GM18498 (cell line): ENCODE data around the gene KLHL30.

Experiments
- ATAC-seq: cut with Tn5 transposase; IDR thresholded peaks from one replicate; pipeline ENCODE4 v1.9.1; 2021; ENCODE audit warnings: mild to moderate bottlenecking, moderate library complexity; ENCODE audit not compliant: unreplicated experiment

The KLHL30 gene

GRCh38 chr2:238172439-238172838 is 34.0 kb downstream of the KLHL30 start:
- no peak for ATAC-seq

- no peak for ATAC-seq
Observed at GRCh38 chr2:238173692-238174091, 35.2 kb downstream of the KLHL30 start.

- no peak for ATAC-seq
Observed at GRCh38 chr2:238174291-238174690, 35.8 kb downstream of the KLHL30 start.

GRCh38 chr2:238174701-238175100 is 36.2 kb downstream of the KLHL30 start:
- ATAC-seq: no peak

DNA sequence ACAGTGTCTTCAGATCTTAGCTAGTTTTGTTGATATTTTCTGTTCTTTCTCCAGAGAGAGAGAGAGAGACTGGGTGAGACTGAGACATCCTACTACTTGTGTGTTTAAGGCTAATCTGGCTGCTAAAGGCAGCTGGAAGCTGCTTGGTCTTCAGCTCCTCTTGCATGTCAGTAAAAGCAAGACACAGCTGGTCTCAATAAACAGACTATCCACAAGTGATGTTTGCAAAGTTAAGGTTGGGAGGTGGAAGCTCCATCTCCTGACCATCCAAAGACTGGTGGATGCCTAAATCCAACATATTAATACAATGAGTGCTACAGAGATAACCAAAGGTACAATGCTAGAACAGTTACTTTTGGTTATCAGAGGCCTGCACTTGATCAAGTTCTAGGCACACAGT is 38.1 kb downstream of the KLHL30 start:
- no peak for ATAC-seq

DNA sequence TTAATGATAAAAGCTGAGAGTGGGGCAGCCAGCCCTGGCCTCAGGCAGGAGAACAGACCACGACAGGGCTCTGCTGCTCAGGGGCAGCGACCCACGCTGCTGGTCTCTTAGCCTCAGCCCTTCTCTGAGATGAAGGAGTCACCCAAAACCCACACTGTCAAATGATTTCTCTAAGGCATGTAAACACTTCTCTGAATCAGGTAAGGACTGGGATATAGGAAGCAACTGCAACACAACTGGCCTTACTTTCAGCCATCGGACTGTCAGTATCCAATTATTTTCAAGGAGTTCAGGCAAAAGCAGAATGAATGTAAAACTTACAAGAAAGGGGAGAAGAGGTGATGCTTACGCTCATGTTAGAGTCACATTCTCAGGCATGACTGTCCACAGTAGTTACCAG is 42.1 kb downstream of the KLHL30 start:
- ATAC-seq: no peak

DNA sequence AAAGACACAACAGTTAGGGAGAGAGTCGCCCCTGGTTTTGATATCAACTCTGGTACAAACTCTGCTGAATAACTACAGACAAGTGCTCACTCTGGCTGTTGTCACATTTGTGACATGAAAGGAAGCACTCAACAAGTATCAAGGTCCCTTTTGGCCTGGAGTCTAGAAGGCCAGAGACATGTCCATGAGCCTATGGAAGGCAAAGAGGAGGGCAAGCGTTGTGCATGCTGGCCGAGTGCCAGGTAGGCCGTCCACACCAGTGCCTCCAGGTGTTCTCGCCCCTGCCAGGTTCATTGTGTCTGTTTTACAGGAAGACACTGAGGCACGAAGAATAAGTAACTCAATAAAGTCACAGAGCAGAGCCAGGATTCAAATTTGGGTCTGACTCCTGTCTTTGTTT is 43.9 kb downstream of the KLHL30 start:
- ATAC-seq: no peak

DNA sequence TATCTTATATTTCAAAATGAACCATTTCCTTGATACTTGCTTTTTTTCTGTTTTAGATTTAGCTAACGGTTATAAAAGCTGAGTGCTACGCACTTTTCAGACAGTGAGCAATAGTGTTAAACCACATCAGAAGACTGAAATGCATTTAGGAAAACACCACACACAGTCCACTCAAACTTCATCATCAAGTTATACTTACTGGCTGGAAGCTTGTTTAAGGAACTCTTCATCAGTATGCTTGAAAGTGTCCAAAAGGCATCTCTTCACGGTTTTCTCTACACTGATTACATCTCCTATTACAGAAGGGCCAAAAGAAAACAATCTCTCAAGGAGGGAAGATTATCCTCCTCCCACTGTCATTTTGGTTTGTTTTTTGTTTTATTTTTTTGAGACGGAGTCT is 45.4 kb downstream of the KLHL30 start:
- ATAC-seq: no peak

GRCh38 chr2:238187618-238188548 is 49.4 kb downstream of the KLHL30 start:
- ATAC-seq: no peak

- ATAC-seq: no peak
Observed at GRCh38 chr2:238190445-238190844, 52.0 kb downstream of the KLHL30 start.
